Uterus (tissue), 4 donors: Measurements from ENCODE around the gene PNPO. TPM values are rescaled to one million over a fixed set of nuclear protein-coding genes. Genes with fewer than 3 reads are reported as not detected.
"Not testable (repeated sequence)": the region's sequence is repeated elsewhere in the genome, so short reads cannot be mapped to it uniquely, and the experiment has no call there.

ENCODE experiments used
- DNase-seq, 2 donors: peaks; one replicate each; pipeline ENCODE4 v3.0.0-alpha.2; 2019 to 2020
- H3K27ac ChIP-seq, 2 donors: fragments of 200-600 bp; sonication (generic); 1 replicate in 1 of 2; 2 replicates in 1 of 2; pipeline ENCODE4 v1.5.1; 2016 to 2018
- H3K27me3 ChIP-seq, 2 donors: fragments of 200-600 bp; sonication (generic); one replicate each; pipeline ENCODE4 v1.5.1; 2018 to 2019; ENCODE audit warnings: control low read depth in 1 of 2
- H3K36me3 ChIP-seq, 2 donors: fragments of 200-600 bp; sonication (generic); one replicate each; pipeline ENCODE4 v1.5.1; 2019; ENCODE audit warnings: control low read depth in 1 of 2
- H3K4me1 ChIP-seq, 2 donors: fragments of 200-600 bp; sonication (generic); one replicate each; pipeline ENCODE4 v1.5.1; 2018 to 2019; ENCODE audit warnings: control low read depth in 1 of 2
- H3K4me3 ChIP-seq, 2 donors: fragments of 200-600 bp; sonication (generic); 1 replicate in 1 of 2; 2 replicates in 1 of 2; pipeline ENCODE4 v1.5.1; 2018 to 2019; ENCODE audit warnings: mild to moderate bottlenecking in 1 of 2
- H3K9me3 ChIP-seq, 2 donors: fragments of 200-600 bp; sonication (generic); one replicate each; pipeline ENCODE4 v1.5.1; 2019; ENCODE audit warnings: control low read depth in 1 of 2
- POLR2A ChIP-seq, 2 donors: fragments of 450-650 bp; IDR thresholded peaks; one replicate each; pipeline ENCODE4 v1.6.1; 2016; ENCODE audit warnings: antibody characterized with exemption in 2 of 2, mild to moderate bottlenecking in 1 of 2, moderate library complexity in 1 of 2
- intact Hi-C: fragments of 100-400 bp; cut with DNase I; formaldehyde crosslinking; loops from one replicate; pipeline ENCODE4 v1.15.1; 2023; ENCODE audit warnings: low total_unique reads
- total RNA-seq, 4 donors: library from RNA; depleted of rRNA in 3 of 4; stranded (reverse); fragments of >200 nt in 3 of 4; gene quantifications; one replicate each; pipeline versions ENCODE4 v1.1.0 to v1.2.4, GENCODE V29; 2014 to 2023
- TF ChIP-seq, protein P1 (sequence below), 4 experiments: fragments of 200-600 bp in 2 of 4; fragments of 450-650 bp in 2 of 4; sonication (generic) in 2 of 4; IDR thresholded peaks; one replicate each; pipeline ENCODE4 v1.5.1; 2016 to 2019; ENCODE audit warnings: antibody characterized with exemption in 4 of 4, mild to moderate bottlenecking in 2 of 4, moderate library complexity in 1 of 4
- donor health status: DM: yes; HTN: yes; CAD: no.

PNPO gene
- total RNA-seq, 4 donors from 2014 or later, result 16.7 to 29.4 (median 17.4) TPM

DNA sequence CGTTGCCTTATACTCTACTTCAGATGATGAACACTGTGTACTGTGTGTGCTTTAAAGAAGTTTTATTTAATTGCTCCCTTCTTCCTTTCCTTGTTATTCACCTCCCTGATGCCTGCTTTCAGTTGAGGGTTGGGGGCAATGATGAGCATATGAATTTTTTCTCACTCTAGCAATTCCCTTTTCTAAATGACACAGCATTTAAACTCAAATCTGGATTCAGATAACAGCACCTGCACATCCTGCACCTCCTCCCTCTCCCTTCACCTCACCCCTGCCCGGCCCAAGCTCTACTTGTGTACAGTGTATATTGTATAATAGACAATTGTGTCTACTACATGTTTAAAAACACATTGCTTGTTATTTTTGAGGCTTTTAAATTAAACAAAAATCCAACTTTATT is 13.0 kb upstream of the PNPO start:
- DNase-seq, result no peak
- Histone ChIP-seq H3K27me3 (no peaks in the 10 kb centered on the region), H3K4me3 (no peak overlapping the region), H3K4me1 (no peaks in the 10 kb centered on the region), H3K27ac (no peak overlapping the region), H3K9me3 (no peaks in the 10 kb centered on the region), H3K36me3 (no peaks in the 10 kb centered on the region)
- TF ChIP-seq POLR2A (IDR thresholded peaks at IDR 0.05), result no peak
- TF ChIP-seq, protein P1, sequence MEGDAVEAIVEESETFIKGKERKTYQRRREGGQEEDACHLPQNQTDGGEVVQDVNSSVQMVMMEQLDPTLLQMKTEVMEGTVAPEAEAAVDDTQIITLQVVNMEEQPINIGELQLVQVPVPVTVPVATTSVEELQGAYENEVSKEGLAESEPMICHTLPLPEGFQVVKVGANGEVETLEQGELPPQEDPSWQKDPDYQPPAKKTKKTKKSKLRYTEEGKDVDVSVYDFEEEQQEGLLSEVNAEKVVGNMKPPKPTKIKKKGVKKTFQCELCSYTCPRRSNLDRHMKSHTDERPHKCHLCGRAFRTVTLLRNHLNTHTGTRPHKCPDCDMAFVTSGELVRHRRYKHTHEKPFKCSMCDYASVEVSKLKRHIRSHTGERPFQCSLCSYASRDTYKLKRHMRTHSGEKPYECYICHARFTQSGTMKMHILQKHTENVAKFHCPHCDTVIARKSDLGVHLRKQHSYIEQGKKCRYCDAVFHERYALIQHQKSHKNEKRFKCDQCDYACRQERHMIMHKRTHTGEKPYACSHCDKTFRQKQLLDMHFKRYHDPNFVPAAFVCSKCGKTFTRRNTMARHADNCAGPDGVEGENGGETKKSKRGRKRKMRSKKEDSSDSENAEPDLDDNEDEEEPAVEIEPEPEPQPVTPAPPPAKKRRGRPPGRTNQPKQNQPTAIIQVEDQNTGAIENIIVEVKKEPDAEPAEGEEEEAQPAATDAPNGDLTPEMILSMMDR (IDR thresholded peaks at IDR 0.05), result no peak
- intact Hi-C loops, result no loop called here

DNA sequence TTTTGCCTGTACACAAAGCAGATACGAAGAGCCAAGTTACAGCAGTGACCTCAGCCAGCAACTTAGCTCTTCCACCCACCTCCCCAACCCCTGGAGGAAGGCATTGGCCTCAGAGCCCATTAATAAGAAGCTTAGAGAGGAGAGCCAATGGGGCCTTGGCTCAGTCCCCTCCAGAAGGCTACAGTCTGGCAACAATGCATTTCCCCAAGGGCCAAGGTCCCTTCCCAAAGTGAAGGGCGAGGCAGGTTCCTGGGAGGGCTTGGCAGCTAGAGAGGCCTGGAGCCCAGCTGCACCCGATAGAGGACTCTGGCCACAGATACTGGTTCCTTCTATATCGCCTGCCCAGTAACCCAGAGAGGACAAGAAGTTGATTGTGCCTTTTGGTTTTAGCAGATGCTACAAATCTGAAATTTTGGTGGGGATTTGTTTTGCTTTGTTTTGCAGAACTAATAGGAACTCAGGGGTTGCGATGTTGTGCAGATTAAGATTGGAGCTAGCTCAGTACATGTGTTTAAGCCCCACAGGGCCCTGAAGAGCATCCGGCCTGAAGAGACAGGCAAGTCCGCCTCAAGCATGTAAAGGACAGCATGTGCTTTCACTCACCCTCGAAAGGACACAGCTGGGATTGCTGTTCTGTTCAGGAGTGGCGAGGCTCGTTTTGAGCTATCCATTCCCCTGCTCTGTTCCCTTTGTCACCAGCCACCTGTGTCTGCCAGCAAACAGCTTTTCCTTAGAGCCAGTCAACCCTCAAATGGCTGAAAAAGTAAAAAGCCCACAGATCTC is 12.0 kb upstream of the PNPO start:
- no peak for DNase-seq
- intact Hi-C loops, result no loop called here
- Histone ChIP-seq H3K9me3 (no peaks in the 10 kb centered on the region), H3K4me3 (no peak overlapping the region), H3K4me1 (no peaks in the 10 kb centered on the region), H3K36me3 (no peaks in the 10 kb centered on the region), H3K27ac (no peak overlapping the region), H3K27me3 (no peaks in the 10 kb centered on the region)
- TF ChIP-seq, protein P1 (IDR thresholded peaks at IDR 0.05), result no peak
- TF ChIP-seq POLR2A (IDR thresholded peaks at IDR 0.05), result no peak

DNA sequence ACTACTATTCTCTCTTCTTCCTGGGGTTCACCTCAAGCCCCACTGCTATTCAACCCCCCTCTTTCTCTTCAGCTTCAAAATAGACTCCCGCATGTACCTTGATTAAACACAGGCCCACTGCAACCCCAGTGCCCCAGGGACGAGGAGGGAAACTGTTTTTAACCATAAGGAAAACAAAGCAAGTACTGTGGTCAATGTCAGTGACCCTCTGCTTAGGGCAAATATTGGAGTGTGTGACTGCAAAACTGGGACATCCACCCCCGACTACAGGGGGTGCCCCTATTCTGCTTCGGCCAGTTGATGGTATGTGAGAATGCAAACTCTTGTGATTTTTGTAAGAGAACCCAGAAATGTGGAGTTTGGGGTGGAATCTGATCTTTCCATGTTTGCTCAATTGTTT is 9.5 kb upstream of the PNPO start:
- no peak overlapping the region for H3K4me3 ChIP-seq
- no peaks in the 10 kb centered on the region for H3K36me3 ChIP-seq
- TF ChIP-seq POLR2A (IDR thresholded peaks at IDR 0.05), result no peak
- TF ChIP-seq, protein P1 (IDR thresholded peaks at IDR 0.05), result no peak
- H3K27ac ChIP-seq, result no peak overlapping the region
- no peak for DNase-seq
- no peaks in the 10 kb centered on the region for H3K27me3 ChIP-seq
- H3K4me1 ChIP-seq, result no peaks in the 10 kb centered on the region
- intact Hi-C loops, result no loop called here
- no peaks in the 10 kb centered on the region for H3K9me3 ChIP-seq

DNA sequence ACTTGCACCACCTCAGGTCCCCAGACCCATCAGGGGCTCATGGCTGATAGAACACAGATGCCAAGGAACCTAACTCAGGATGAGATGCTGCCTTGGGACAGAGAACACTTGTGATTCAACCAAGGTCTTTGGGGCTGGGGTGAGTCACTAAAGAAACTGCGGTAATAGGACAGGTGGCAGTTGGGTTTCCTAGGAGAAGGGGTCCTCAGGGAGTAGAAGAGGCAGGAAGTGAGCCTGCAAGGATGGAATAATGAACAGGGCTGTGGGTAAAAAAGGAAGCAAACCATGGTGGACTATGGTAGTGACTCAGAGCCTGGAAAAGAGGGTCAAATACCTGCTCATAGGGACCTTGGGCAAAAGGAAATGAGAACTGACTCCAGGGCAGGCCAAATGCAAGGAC is 6.5 kb upstream of the PNPO start:
- Histone ChIP-seq H3K27ac (no peak overlapping the region), H3K36me3 (no peaks in the 10 kb centered on the region), H3K27me3 (no peaks in the 10 kb centered on the region), H3K9me3 (no peaks in the 10 kb centered on the region), H3K4me1 (no peaks in the 10 kb centered on the region), H3K4me3 (no peak overlapping the region)
- intact Hi-C loops, result no loop called here
- TF ChIP-seq POLR2A (IDR thresholded peaks at IDR 0.05), result no peak
- TF ChIP-seq, protein P1 (IDR thresholded peaks at IDR 0.05), result no peak
- no peak for DNase-seq

DNA sequence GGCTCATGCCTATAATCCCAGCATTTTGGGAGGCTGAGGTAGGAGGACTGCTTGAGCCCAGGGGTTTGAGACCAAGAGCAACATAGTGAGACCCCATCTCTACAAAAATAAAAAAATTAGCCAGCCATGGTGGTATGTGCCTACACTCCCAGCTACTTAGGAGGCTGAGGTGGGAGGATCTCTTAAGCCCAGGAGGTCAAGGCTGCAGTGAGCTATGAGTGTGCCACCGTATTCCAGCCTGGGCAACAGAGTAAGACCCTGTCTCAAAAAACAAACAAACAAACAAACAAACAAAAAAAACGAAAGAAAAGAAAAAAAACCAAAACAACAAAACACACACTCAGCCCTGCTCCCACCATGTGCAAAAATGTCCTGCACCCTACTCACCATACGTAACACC is 5.9 kb upstream of the PNPO start:
- DNase-seq, H3K4me1 ChIP-seq, H3K9me3 ChIP-seq, H3K27ac ChIP-seq, H3K36me3 ChIP-seq, H3K27me3 ChIP-seq, H3K4me3 ChIP-seq, intact Hi-C loops: not testable (repeated sequence)
